ENCODE results near the gene SEPTIN1.
"Not testable (repeated sequence)": the region's sequence is repeated elsewhere in the genome, so short reads cannot be mapped to it uniquely, and the experiment has no call there.

Gene SEPTIN1

GRCh38 chr16:30397056-30397455, 14.7 kb upstream of the SEPTIN1 start:
- Histone ChIP-seq H3K9me3 (no peaks in the 10 kb centered on the region), H3K4me1 (ENCODE audit: control insufficient read depth in 1 of 2, insufficient read depth in 1 of 2, low read depth in 1 of 2, low read length in 1 of 2) (peaks cover 26 to 55% of the 10 kb centered on the region in 2 experiments), H3K27ac (no peak overlapping the region), H3K4me3 (ENCODE audit: low read depth in 1 of 2, low read length in 1 of 2) (no peak overlapping the region), H3K27me3 (peaks cover 36% of the 10 kb centered on the region), H3K36me3 (no peaks in the 10 kb centered on the region)
- TF ChIP-seq CTCF (IDR thresholded peaks at IDR 0.05), result no peak

DNA sequence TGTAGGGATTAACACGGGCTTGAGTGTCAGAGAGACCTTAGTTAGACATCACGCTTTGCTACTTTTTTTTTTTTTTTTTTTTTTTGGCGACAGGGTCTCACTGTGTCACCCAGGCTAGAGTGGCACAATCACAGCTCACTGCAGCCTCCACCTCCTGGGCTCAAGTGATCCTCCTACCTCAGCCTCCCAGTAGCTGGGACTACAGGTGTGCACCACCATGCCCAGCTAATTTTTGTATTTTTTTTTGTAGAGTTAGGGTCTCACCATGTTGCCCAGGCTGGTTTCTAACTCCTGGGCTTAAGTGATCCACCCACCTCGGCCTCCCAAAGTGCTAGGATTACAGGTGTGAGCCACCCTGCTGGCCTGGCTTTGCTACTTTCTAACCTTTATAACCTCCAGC, 14.3 kb upstream of the SEPTIN1 start:
- H3K4me3 ChIP-seq (ENCODE audit: low read depth in 1 of 2, low read length in 1 of 2); H3K9me3 ChIP-seq; H3K27ac ChIP-seq; H3K36me3 ChIP-seq: not testable (repeated sequence)
- Histone ChIP-seq H3K4me1 (ENCODE audit: control insufficient read depth in 1 of 2, insufficient read depth in 1 of 2, low read depth in 1 of 2, low read length in 1 of 2) (peaks cover 26 to 55% of the 10 kb centered on the region in 2 experiments), H3K27me3 (peaks cover 36% of the 10 kb centered on the region)

DNA sequence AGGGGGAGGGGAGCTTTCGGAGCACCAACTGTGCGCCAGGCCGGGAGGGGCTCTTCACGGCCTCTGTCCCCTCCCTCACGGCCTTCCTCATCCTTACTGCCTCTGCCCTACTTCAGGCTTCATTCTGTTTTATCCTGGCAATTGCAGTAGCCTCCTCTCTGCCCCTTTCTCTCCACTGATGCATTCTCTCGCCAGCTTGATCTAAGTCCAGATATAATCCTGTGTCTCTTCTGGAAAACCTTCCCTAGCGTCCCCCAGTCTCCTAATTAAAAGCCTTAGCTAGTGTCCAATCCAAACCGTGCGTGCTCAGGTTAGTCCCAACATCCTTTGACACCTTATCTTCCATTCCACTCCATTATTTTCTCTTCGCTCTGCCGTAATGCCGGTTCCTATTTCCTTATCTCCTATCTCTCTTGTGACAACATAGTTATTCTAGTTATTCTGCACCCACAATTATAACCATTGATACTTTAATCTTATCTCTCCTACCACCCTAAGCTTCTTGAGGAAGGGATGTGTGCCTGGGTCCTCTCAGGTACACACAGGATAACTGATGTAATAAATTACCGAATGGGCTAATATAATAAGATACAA, 13.7 kb upstream of the SEPTIN1 start:
- H3K27me3 ChIP-seq, result peaks cover 36% of the 10 kb centered on the region
- H3K4me3 ChIP-seq (ENCODE audit: low read depth in 1 of 2, low read length in 1 of 2), result peak overlapping the region; percentile 63 to 70
- TF ChIP-seq CTCF (IDR thresholded peaks at IDR 0.05), result no peak
- H3K27ac ChIP-seq, result peak overlapping the region; percentile 41
- peaks cover 26 to 55% of the 10 kb centered on the region in 2 experiments for H3K4me1 ChIP-seq (ENCODE audit: control insufficient read depth in 1 of 2, insufficient read depth in 1 of 2, low read depth in 1 of 2, low read length in 1 of 2)
- H3K9me3 ChIP-seq, result no peaks in the 10 kb centered on the region
- no peaks in the 10 kb centered on the region for H3K36me3 ChIP-seq

DNA sequence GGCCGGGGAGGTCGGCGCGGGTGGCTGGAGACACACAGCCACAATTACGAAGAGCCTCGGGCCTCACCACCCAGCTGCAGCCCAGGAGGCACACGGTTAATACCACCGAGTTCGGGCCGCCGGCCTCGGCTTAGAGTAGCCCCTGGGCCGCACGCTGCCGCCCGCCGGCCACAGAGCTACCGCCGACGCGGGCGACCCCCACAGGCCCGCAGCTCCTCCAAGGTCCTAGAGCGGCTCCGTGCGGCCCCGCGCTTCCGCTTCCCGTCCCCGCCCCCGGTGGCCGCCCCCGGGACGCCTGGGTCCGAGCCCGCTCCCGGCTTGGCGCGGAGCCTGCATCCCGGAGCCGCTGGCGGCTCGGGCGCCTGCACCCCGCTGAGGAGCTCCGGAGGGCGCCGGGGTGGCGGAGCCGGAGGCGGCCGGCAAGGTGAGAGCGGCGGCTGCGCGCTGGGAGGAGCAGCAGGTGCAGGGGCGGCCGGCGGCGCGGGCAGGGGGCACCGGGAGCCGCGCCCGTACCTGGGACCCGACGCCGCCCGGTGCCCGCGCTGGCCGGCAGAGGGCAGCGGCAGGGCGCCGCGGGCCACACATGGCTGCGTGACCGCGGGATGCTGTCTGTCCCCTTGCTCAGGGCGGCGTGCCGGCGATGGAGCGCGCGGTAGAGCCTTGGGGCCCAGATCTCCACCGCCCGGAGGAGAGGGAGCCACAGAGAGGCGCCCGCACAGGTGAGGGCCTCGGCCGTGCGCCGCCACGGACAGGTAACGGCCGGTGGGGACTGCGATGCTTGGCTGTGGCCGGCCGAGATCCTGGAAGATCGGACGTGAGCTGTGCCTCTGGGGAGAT, 13.0 kb upstream of the SEPTIN1 start, which contains the start of gene ZNF48:
Gene ZNF48 (plus strand): TSS at position 266 of the 837 bp plus-strand sequence. CDS start 375 bp downstream, at position 641.
- Histone ChIP-seq H3K9me3 (no peaks in the 10 kb centered on the region), H3K4me3 (ENCODE audit: low read depth in 1 of 2, low read length in 1 of 2) (peak within 1 kb of the TSS; percentile 63 to 70), H3K27ac (peak within 1 kb of the TSS; percentile 41), H3K4me1 (ENCODE audit: control insufficient read depth in 1 of 2, insufficient read depth in 1 of 2, low read depth in 1 of 2, low read length in 1 of 2) (peaks cover 19 to 50% of the 10 kb centered on the region in 2 experiments), H3K36me3 (no peaks in the 10 kb centered on the region), H3K27me3 (peaks cover 32% of the 10 kb centered on the region)
- TF ChIP-seq CTCF (IDR thresholded peaks at IDR 0.05), result peak; percentile 65

- Histone ChIP-seq H3K27me3 (peaks cover 25% of the 10 kb centered on the region), H3K36me3 (no peaks in the 10 kb centered on the region), H3K4me3 (ENCODE audit: low read depth in 1 of 2, low read length in 1 of 2) (peak overlapping the region; percentile 63 to 70), H3K27ac (peak overlapping the region; percentile 41), H3K4me1 (ENCODE audit: control insufficient read depth in 1 of 2, insufficient read depth in 1 of 2, low read depth in 1 of 2, low read length in 1 of 2) (peaks cover 12 to 43% of the 10 kb centered on the region in 2 experiments), H3K9me3 (no peaks in the 10 kb centered on the region)
- no peak for TF ChIP-seq CTCF (IDR thresholded peaks at IDR 0.05)
Measured at GRCh38 chr16:30394592-30395154, 12.3 kb upstream of the SEPTIN1 start.
